SU-DHL-6 (cell line): ENCODE measurements around the gene RNF223.

Source experiments
- CTCF ChIP-seq: fragments of 200-600 bp; sonication (generic); IDR thresholded peaks from one replicate; pipeline ENCODE4 v1.5.1; 2017; ENCODE audit warnings: antibody characterized with exemption, mild to moderate bottlenecking, low read length, moderate library complexity; ENCODE audit not compliant: insufficient read depth, poor library complexity, severe bottlenecking
- EZH2phosphoT487 ChIP-seq: fragments of 200-600 bp; sonication (generic), shearing (Covaris generic); conservative IDR thresholded peaks from 2 replicates; pipeline ENCODE4 v1.6.1; 2018; ENCODE audit warnings: mild to moderate bottlenecking, antibody characterized with exemption, low read length, moderate library complexity, mixed read lengths

- no peak for TF ChIP-seq CTCF
- no peak for TF ChIP-seq EZH2phosphoT487
These were observed 12.1 kb upstream of the RNF223 start for GRCh38 chr1:1085911-1086841.
